Renal pelvis (tissue), 12 donors: ENCODE measurements around the gene DSG2. TPM values are rescaled to one million over a fixed set of nuclear protein-coding genes. Genes with fewer than 3 reads are reported as not detected.
"Not testable (repeated sequence)": the region's sequence is repeated elsewhere in the genome, so short reads cannot be mapped to it uniquely, and the experiment has no call there.

Experiments
- DNase-seq: peaks from one replicate; pipeline ENCODE4 v3.0.0-alpha.2; 2013
- long read RNA-seq, 16 experiments: transcript quantifications; one replicate each; lab custom pipeline, GENCODE V29; 2026
- polyA plus RNA-seq, 3 donors: library from polyadenylated mRNA; unstranded; fragments of 120-200 nt; gene quantifications; one replicate each; pipeline ENCODE4 v1.2.1, GENCODE V29; 2013; ENCODE audit not compliant: insufficient read length in 3 of 3

The DSG2 gene
- polyA plus RNA-seq: 10 to 100 TPM; 35.7 to 51.5 (median 44.3) TPM
- long read RNA-seq, donor 1, full-length matches to known transcripts: 4 of 4 reads
- long read RNA-seq, donor 1, partial matches to known transcripts: 0 of 4 reads
- long read RNA-seq, donor 1, other reads (novel, unspliced or antisense): 0 of 4 reads
- long read RNA-seq, donor 2, full-length matches to known transcripts: 5 of 5 reads
- long read RNA-seq, donor 2, partial matches to known transcripts: 0 of 5 reads
- long read RNA-seq, donor 2, other reads (novel, unspliced or antisense): 0 of 5 reads
- long read RNA-seq, donor 3, full-length matches to known transcripts: 6 of 44 reads
- long read RNA-seq, donor 3, partial matches to known transcripts: 38 of 44 reads
- long read RNA-seq, donor 3, other reads (novel, unspliced or antisense): 0 of 44 reads
- long read RNA-seq, donor 4, full-length matches to known transcripts: 3 of 3 reads
- long read RNA-seq, donor 4, partial matches to known transcripts: 0 of 3 reads
- long read RNA-seq, donor 4, other reads (novel, unspliced or antisense): 0 of 3 reads
- long read RNA-seq, donor 5, full-length matches to known transcripts: 4 of 4 reads
- long read RNA-seq, donor 5, partial matches to known transcripts: 0 of 4 reads
- long read RNA-seq, donor 5, other reads (novel, unspliced or antisense): 0 of 4 reads
- long read RNA-seq, donor 6, full-length matches to known transcripts: 7 of 7 reads
- long read RNA-seq, donor 6, partial matches to known transcripts: 0 of 7 reads
- long read RNA-seq, donor 6, other reads (novel, unspliced or antisense): 0 of 7 reads
- long read RNA-seq, donor 7, full-length matches to known transcripts: 10 of 16 reads
- long read RNA-seq, donor 7, partial matches to known transcripts: 6 of 16 reads
- long read RNA-seq, donor 7, other reads (novel, unspliced or antisense): 0 of 16 reads
- long read RNA-seq, donor 8, full-length matches to known transcripts: 2 of 2 reads
- long read RNA-seq, donor 8, partial matches to known transcripts: 0 of 2 reads
- long read RNA-seq, donor 8, other reads (novel, unspliced or antisense): 0 of 2 reads
- long read RNA-seq, donor 9, full-length matches to known transcripts: 4 of 4 reads
- long read RNA-seq, donor 9, partial matches to known transcripts: 0 of 4 reads
- long read RNA-seq, donor 9, other reads (novel, unspliced or antisense): 0 of 4 reads
- long read RNA-seq, donor 10, full-length matches to known transcripts: 5 of 11 reads
- long read RNA-seq, donor 10, partial matches to known transcripts: 6 of 11 reads
- long read RNA-seq, donor 10, other reads (novel, unspliced or antisense): 0 of 11 reads
- long read RNA-seq, donor 11, full-length matches to known transcripts: 5 of 5 reads
- long read RNA-seq, donor 11, partial matches to known transcripts: 0 of 5 reads
- long read RNA-seq, donor 11, other reads (novel, unspliced or antisense): 0 of 5 reads
- long read RNA-seq, donor 12, full-length matches to known transcripts: 13 of 13 reads
- long read RNA-seq, donor 12, partial matches to known transcripts: 0 of 13 reads
- long read RNA-seq, donor 12, other reads (novel, unspliced or antisense): 0 of 13 reads
- long read RNA-seq, donor 13, full-length matches to known transcripts: 2 of 2 reads
- long read RNA-seq, donor 13, partial matches to known transcripts: 0 of 2 reads
- long read RNA-seq, donor 13, other reads (novel, unspliced or antisense): 0 of 2 reads
- long read RNA-seq, donor 14: 0 reads
- long read RNA-seq, donor 15: 0 reads
- long read RNA-seq, donor 16, full-length matches to known transcripts: 7 of 7 reads
- long read RNA-seq, donor 16, partial matches to known transcripts: 0 of 7 reads
- long read RNA-seq, donor 16, other reads (novel, unspliced or antisense): 0 of 7 reads

DNA sequence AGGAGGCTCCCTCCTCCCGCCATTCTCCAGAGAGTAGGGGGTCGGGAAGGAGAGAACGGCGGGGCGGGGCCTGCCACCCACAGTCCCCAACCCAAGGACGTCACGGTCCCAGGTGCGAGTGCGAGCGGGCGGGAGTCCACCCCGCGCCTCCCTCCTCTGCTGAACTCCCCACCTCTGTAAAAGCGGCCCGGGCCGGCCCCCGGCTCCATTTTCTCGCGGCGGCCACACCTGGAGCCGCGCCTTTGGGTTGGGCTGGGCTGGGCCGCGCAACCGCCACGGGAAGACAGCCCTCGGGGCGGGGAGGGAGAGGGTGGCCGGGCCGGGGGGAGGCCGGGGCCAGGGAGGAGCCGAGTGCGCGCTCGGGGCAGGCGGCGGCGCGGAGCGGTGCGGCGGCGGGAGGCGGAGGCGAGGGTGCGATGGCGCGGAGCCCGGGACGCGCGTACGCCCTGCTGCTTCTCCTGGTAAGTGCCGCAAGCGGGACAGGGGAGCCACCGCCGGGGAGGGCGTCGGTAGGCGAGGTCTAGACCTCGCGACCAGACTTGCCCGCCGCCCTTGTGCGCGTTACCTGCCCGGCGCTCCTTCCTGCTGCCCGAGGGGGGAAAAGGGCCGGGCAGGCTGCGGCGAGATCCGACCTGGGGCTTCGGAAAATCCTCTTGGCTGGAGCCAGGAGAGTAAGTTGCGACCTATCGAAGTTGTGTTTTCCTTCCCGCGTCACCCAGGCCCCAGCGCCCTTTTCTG is at the start of gene DSG2:
TSS of gene DSG2 (plus strand) at position 342 of the 738 bp plus-strand sequence. CDS start at position 417, 75 bp downstream.
- DNase-seq: peak; percentile 61

DNA sequence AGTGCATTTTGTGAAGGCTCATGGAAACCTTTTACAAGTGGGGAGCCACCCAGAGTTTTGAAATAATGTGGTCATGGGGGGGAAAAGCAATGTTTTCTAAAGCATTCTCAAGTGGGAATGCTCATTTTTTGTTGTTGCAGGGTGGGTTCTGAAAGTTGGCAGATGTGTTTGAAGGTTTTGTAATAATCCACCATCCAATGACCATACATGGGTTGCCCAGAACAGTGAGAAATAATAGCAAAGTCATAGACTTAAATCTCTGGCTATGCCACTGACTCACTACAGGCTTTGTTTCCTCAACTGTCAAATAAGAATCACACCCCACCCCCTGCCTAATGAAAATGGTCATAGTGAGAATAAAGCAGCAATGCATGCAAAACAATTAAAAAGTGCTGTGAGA is 47.6 kb upstream of the DSG2 start:
- no peak for DNase-seq

DNA sequence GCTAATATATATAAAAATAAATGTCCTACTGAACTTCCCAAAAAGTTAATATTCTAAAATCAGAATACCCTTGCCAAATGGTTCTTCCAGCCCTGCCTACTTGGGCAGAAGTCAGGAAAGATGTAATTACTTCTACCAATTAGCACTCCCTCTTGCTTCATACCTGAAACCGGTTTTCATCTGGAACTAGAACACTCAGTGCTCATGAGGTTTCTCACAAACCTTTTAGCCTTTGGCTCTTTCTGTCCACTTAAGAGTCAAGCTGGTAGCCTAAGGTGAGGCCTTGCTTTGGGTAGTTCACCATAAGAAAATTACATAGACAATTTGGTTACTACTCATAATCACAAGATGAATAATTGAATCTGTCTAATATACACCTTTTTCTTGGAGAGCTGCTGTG is 46.4 kb upstream of the DSG2 start:
- DNase-seq: no peak

DNA sequence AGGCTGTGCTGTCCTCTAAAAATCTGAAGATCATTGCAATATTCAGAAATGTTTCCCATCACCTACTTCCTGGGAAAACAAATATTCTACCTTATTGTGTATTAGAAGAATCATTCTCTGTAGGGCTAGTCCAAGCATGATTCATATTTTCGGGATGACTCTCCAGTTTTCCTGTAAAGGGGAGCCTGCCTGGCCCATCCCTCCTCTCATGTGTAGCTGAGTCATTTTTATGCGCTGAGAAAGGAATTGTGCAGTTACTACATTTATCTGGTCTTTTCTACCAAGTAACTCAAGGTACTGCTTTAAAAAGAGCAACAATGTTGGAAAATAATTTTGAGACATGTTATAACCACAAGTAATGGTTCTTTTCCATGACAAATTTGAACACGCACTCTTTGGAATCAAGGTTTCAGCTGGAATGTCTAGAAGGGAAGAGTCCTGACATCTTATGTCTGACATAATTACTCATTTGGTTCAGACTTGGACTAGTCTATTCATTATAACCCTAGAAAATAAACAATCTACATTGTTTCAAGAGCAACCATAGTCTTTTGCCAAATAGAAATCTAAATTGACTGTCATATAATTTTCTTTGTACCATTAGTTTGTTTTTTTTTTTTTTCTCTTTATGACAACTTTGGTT is 43.8 kb upstream of the DSG2 start:
- DNase-seq: no peak

DNA sequence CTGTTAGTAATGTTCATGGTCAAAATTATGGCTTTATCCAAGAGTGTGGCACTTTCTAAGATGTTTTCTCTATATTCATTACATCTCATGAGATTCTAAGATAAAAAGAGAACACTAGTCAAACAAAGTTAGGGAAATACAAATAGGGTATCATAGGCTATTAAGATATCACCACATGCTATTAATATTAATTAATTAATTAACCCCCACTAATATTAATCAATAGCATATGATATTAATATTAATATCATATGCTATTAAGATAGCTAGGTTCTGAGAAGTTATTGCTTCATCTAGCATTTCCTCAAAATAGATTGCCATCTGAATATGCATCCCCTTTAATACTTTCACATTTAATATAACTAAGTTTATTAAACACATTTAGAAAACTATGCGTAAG is 28.3 kb upstream of the DSG2 start:
- DNase-seq: no peak

DNA sequence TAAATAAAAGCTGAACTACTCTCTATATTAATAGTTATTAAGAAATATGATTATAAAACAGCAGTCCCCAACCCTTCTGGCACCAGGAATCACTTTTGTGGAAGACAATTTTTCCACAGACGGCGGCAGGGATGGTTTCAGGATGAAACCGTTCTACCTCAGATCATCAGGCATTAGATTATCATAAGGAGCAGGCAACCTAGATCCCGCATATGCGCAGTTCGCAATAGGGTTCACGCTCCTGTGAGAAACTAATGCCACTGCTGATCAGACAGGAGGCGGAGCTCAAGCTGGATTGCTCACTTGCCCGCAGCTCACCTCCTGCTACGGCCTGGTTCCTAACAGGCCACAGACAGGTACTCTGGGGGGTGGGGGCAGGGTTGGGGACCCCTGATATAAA is 19.3 kb upstream of the DSG2 start:
- no peak for DNase-seq

DNA sequence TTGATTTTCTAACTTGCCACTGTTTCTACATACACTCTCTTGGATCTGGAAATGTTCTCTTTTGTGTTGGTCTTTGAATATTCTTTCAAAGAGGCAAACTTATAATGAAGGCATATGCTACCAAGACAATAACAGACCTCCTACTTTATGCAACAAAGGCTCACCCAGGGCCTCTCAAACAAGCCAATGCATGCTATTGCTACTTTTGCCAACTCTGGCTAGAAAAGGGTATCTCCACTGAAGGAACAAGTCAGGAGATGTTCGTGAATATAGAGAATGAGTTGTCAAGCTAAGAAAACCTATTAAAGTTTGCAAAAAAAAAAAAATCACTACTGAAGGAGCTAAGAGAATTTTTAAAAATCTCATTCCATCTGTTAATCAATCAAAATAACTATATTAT is 15.9 kb upstream of the DSG2 start:
- no peak for DNase-seq

DNA sequence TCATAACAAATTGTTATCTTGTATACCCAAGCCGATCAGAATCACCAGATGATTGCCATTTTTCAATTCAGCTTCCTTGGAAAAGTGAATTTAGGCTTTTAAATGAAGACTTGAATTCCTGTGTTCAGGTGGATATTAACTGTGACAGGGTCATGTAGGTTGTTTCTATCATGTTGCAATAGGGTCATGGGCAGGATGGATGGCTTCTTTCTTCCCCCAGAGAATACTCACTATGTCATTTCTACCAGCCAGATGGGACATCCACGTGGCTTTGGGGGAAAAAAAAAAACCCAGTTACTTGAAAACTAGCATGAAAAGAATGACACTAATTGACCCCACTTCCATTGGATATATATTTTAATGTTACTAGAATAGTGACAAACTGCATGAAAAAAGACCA is 14.6 kb upstream of the DSG2 start:
- no peak for DNase-seq

DNA sequence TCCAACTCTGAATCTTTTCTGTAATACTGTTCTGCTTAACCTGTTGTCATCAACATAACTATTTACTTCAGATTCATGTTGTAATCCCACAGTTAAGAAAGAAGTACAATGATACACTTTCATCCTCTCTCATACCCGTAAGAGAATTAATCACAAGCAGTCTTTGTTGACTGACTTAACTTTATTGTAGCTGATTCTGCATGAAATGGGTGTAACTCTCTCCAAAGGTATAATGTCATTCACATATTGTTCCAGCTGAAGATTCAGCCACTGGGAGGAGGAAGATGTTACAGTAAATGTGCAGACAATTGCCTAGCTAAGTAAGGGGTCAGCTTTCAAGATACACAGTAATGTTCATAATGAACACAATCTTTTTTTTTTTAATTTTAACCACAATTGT is 13.5 kb upstream of the DSG2 start:
- no peak for DNase-seq

DNA sequence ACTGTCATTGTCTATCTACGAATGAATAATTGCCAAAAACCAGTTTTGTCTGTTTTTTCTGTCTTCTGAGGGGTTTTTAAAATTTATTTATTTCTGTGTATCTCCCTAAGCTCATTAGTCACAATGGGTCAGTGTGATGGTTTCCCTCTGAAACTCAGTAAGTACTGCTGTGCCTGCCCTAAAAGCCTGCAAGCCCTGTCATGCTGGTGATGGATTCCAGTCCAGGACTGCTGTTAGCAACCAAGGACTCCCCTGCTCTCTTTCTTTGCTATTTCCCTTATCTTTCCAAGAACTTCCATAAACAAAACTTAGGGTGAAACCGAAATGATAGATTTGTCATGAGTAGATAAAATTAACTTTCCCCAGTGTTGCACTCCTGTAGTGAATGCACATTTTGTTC is 11.8 kb upstream of the DSG2 start:
- no peak for DNase-seq

DNA sequence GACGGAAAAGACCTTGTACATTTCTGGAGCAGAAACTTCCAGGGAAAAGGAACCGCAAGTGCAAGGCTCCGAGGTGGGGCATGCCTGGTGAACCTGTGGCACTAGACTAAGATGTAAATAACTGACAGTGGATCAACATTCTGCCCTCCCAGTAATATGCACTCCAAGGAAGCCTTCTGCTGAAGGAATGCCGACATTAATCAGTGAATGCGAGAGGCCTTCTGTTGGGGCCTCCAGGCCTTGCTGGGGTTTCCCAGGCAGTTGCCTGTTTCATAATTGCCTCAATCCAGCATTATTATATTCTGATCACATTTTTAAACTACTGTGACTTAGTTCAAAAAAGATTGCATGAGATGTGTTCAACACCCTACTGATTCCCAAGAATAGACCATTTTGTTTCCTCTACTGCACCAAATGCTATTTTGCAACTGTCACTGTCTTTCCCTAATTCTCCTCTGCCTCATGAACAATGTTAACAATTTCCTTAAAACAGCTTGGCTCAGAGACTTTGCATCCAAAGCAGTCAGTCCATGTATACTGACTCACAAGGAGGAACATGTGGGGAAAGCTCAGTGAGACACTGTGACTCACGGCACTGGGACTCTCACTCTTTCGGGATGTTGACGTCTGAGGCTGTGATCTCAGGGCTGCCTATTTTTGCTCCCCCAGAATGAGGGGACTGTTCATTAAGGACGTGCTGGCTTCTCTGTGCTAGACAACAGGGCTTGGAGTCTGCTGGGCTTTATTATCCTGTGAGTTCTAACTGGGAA is 10.5 kb upstream of the DSG2 start:
- DNase-seq: no peak

DNA sequence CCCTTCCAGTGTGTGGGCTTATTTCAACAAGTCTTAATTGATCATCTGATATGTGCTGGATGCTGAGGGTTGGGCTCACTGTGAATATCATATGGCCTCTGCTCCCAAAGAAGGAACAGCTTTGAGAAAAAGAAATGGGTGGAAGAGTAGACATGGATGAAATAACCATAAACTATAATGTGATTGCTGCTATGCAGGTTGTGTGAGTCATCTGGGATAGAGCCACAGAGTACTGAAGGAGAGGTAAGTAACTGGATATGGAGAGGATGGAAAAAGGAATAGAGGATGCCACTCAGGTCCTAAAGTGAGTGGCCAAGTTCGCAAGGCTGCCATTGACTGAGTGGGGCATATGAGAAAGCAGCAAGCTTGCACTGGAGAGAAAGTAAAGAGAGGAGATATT is 8.7 kb upstream of the DSG2 start:
- DNase-seq: no peak

DNA sequence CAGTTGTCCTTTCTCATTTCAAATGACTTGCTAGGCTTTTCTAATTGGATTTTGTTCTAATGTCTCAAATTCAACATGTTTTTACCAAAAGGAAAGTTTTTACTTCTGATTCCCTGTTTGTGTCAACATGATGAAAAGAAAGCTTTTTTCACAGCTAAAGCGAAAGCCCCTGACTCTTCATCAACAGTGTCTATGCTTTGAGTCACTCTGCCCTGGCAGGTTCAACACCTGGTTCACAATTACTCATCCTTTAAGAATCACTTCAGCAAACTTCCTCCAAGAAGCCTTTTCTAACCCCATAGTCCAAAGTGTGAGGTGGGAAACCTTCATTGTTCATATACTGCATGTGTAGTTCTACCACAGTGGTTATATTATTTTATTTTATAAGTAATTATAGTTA is 7.6 kb upstream of the DSG2 start:
- DNase-seq: no peak

DNA sequence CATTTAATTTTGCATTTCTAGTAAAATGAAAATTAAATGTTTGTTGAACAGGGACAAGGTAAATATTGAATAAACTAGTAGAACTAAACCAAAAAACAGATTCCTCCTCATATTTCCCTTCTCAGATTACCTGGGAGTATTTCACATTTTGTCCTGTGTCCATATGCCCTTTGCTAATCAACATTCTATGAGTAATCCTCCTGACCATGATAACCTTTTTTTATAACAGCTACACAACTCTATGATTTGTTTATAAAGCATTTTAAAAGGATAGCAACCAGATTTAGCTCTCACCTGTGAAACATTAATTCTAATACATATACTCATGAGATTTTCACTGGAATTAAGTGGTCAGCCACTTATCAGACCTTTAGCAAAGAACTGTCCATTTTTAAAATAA is 7.1 kb upstream of the DSG2 start:
- no peak for DNase-seq

DNA sequence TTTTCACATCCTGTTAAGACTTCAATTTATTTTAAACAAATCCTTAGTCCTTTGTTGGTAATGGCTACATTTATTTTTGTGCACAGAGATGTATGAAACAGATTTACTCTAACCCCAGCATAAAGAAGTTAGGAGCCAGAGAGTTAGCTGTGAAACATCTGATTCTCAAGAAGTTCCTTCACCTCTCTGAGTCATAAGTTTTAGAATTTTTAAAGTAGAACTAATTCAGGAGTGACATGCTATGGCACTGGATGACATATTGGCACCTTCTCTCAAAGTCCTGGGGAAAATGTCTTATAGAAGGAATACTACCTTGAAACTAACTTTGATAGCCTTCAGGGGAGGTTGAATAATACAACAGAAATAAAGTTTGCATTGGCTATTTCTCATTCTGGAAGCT is 6.4 kb upstream of the DSG2 start:
- DNase-seq: no peak

DNA sequence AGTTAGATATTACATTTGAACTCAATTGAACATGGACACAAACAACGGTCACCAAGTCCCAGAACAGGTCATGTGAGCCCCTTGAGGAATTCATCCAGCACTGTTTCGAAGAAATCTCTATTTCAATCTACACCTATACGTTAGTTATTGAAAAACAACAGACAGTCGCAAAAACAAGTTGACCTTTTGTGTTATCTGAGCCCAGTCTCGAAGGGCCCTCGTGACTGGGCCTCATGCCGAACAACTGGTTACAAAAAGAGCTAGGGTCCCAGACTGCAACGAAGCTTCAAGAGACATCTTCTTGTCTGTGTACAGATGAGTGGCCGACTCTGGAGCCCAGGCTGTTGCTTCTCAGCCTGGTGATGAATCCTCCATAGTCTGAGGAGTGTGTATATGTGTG is 5.3 kb upstream of the DSG2 start:
- DNase-seq: no peak

DNA sequence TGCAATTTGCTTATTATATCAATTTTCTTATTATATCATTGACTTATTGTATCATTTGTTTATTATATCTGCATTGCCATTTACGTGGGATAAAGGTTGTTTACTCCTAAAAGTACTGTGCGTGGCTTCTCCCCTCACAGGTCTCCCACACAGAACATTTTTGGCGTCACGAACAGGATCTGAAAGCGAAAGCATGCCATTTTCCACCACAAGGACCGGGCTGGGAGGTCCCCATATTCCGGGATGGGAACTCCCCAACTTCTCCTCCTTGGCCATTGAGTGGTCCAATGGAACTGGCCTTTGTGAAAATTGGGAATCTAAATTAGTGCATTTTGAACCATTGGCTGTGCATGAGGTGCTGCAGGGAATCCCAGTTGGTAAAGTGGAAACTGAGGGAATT is 4.8 kb upstream of the DSG2 start:
- DNase-seq: no peak

DNA sequence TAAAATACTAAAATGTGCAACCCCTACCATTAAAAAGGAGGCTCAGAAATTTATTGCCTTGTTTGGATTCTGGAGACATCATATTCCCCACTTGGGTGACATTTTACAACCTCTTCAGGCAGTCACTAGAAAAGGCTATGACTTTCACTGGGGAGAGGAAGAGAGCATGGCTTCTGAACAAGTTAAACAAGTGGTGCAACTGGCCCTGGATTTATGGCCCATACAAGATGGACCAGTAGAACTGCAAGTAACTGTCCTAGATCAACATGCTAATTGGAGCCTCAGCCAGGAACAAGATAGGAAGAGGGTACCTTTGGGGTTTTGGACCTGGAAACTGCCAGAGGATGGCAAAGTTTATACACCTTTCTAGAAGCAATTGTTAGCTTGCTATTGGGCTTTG is 4.0 kb upstream of the DSG2 start:
- no peak for DNase-seq

DNA sequence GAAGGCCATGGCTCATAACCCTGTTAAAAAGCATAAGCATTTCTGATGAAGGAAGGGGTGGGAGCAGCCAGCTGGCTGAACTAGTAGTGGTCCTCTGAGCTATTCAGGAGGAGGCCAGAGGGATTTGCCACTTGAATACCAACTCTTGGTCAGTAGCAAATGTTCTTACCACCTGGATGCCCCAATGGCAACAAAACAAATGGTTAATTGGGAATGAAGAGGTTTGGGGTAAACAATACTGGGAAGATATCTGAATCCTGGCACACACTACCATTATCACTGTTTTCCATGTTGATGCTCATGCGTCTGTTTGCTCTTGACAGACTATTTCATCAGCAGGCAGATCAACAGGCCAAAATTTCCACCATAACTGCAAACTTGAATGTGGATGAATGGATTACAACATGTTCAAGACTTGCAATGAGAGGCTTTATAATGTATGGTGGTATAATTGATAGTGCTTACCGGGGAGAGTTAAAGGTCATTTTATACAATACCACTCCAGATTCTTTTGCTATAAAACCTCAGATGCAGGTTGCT is 3.2 kb upstream of the DSG2 start:
- DNase-seq: not testable (repeated sequence)
